Measurements from ENCODE around the gene ITGB6. TPM values are rescaled to one million over a fixed set of nuclear protein-coding genes. Genes with fewer than 3 reads are reported as not detected.

The ITGB6 gene
- total RNA-seq, 1 experiment from 2014 or later = not detected

DNA sequence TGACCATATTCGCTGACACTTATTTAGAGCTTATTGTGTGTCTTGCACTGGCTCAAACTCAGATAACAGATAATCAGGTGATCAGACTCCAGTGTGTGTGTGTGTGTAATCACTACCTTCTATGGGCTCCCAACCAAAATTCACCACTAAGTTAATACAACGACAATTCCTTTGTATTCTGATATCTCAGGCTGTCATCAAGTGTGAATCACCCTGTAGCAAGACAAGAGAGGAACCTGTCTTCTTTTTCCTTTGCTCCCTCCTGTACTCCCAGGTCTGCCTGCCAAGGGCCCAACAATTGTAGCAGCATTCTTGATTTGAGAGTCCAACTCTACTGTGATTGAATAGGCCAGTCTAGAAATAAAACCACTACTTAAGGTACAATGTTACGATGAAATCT, 25.8 kb downstream of the ITGB6 start:
- H3K4me3 Mint-ChIP-seq = no peak overlapping the region
- H3K9me3 Mint-ChIP-seq = no peaks in the 10 kb centered on the region
- TF ChIP-seq, protein P1, sequence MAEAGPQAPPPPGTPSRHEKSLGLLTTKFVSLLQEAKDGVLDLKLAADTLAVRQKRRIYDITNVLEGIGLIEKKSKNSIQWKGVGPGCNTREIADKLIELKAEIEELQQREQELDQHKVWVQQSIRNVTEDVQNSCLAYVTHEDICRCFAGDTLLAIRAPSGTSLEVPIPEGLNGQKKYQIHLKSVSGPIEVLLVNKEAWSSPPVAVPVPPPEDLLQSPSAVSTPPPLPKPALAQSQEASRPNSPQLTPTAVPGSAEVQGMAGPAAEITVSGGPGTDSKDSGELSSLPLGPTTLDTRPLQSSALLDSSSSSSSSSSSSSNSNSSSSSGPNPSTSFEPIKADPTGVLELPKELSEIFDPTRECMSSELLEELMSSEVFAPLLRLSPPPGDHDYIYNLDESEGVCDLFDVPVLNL (CRISPR knock-in tag; IDR thresholded peaks at IDR 0.05; ENCODE audit: borderline replicate concordance, low read depth) = no peak
- no peak for TF ChIP-seq MYBL2 (CRISPR knock-in tag; IDR thresholded peaks at IDR 0.05)
- H3K36me3 Mint-ChIP-seq = no peaks in the 10 kb centered on the region
- DNase-seq (ENCODE audit: low spot score) (no peak), ATAC-seq (no peak)
- H3K27me3 Mint-ChIP-seq (ENCODE audit: low read depth) = no peaks in the 10 kb centered on the region
- 0 out of 2 replicates have a peak, but pooled peaks cover 7% of the 10 kb centered on the region for H3K4me1 Mint-ChIP-seq
- POLR2A ChIA-PET = interaction anchor here (0.6 kb wide), 1 partner anchor 341 kb away, joined by 6 read pairs; no protein-coding TSS in a partner anchor
- CTCF ChIA-PET = interaction anchor here (0.7 to 1.6 kb wide), 3 partner anchors 36 to 64 kb away, joined by 4 to 5 read pairs (median 4); no protein-coding TSS in a partner anchor
- H3K27ac Mint-ChIP-seq = no peak overlapping the region

DNA sequence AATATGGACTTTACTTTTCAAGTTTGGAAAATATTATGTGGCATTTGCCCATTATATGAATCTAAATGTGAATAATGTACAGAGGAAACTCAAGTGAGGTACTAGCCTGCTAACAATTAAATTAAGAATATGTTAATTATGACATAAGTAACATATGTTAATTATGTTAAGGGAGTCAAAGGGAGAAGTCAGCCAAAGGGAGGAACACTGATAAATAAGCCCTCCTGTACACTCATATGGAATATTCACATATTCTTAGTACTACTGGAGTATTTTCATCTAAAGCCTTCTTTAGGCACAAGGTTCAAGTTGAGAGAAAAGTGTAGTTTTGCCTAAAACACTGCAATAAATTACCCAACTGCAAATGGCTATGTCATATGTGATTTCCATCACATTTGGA, 30.1 kb downstream of the ITGB6 start:
- Mint-ChIP-seq H3K36me3 (no peaks in the 10 kb centered on the region), H3K9me3 (no peaks in the 10 kb centered on the region), H3K27me3 (ENCODE audit: low read depth) (no peaks in the 10 kb centered on the region), H3K4me1 (peaks cover 9% of the 10 kb centered on the region; the same call in 1 of the 2 replicates), H3K27ac (no peak overlapping the region), H3K4me3 (no peak overlapping the region)
- ChIA-PET CTCF (no interaction called here), POLR2A (no interaction called here)
- TF ChIP-seq ZNF423 (CRISPR knock-in tag; IDR thresholded peaks at IDR 0.05) = no peak
- no peak for TF ChIP-seq ZNF219 (CRISPR knock-in tag; IDR thresholded peaks at IDR 0.05; ENCODE audit: borderline replicate concordance)
- TF ChIP-seq, protein P2, sequence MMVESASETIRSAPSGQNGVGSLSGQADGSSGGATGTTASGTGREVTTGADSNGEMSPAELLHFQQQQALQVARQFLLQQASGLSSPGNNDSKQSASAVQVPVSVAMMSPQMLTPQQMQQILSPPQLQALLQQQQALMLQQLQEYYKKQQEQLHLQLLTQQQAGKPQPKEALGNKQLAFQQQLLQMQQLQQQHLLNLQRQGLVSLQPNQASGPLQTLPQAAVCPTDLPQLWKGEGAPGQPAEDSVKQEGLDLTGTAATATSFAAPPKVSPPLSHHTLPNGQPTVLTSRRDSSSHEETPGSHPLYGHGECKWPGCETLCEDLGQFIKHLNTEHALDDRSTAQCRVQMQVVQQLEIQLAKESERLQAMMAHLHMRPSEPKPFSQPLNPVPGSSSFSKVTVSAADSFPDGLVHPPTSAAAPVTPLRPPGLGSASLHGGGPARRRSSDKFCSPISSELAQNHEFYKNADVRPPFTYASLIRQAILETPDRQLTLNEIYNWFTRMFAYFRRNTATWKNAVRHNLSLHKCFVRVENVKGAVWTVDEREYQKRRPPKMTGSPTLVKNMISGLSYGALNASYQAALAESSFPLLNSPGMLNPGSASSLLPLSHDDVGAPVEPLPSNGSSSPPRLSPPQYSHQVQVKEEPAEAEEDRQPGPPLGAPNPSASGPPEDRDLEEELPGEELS (CRISPR knock-in tag; IDR thresholded peaks at IDR 0.05) = no peak
- TF ChIP-seq ESRRA (CRISPR knock-in tag; IDR thresholded peaks at IDR 0.05; ENCODE audit: borderline replicate concordance) = no peak
- TF ChIP-seq TEAD4 (CRISPR knock-in tag; IDR thresholded peaks at IDR 0.05) = no peak
- TF ChIP-seq ZNF138 (CRISPR knock-in tag; conservative IDR thresholded peaks at IDR 0.05) = no peak
- TF ChIP-seq, protein P3, sequence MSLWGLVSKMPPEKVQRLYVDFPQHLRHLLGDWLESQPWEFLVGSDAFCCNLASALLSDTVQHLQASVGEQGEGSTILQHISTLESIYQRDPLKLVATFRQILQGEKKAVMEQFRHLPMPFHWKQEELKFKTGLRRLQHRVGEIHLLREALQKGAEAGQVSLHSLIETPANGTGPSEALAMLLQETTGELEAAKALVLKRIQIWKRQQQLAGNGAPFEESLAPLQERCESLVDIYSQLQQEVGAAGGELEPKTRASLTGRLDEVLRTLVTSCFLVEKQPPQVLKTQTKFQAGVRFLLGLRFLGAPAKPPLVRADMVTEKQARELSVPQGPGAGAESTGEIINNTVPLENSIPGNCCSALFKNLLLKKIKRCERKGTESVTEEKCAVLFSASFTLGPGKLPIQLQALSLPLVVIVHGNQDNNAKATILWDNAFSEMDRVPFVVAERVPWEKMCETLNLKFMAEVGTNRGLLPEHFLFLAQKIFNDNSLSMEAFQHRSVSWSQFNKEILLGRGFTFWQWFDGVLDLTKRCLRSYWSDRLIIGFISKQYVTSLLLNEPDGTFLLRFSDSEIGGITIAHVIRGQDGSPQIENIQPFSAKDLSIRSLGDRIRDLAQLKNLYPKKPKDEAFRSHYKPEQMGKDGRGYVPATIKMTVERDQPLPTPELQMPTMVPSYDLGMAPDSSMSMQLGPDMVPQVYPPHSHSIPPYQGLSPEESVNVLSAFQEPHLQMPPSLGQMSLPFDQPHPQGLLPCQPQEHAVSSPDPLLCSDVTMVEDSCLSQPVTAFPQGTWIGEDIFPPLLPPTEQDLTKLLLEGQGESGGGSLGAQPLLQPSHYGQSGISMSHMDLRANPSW (CRISPR knock-in tag; conservative IDR thresholded peaks at IDR 0.05; ENCODE audit: low read depth) = no peak
- DNase-seq (ENCODE audit: low spot score) (no peak), ATAC-seq (no peak)

DNA sequence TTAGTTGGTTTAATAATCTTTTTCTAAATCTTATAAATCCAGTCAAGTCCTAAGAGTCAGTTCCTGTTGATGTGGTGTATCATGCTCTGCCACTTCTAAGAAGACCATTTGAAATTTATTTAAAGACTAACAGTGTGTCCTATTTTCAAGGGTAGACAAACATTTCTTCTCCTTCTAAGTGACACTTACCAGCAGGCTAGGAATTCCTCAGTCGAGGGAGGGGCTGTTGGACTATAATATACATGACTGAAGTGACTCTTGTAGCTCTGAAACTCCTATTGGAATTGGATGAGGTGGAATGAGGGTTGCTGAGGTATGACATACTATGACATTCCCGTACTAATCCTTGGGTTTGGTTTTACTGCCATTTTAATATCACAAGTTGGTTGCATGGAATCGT, 30.6 kb downstream of the ITGB6 start:
- ATAC-seq = no peak
- CTCF ChIA-PET = no interaction called here

DNA sequence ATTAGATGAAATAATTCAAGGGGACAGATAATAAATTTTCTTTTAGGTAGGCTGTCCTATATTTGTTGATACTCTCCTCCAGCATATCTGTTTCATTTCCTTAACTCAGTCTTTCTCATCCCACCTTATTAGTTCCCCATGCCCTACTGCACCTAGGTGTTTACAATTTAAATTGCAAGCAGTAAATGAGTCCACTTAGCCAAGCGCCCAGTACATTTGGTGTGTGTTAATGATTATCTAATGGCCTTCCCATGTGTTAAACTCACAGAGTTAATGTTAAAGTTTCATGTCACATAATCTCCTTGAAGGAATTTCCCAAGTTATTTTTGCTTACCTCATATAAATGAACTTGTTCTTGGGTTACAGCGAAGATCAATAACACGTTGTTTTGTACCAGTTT, 31.2 kb downstream of the ITGB6 start:
- CTCF ChIA-PET = no interaction called here
- H3K27ac Mint-ChIP-seq = no peak overlapping the region
- no peaks in the 10 kb centered on the region for H3K27me3 Mint-ChIP-seq (ENCODE audit: low read depth)
- no peak for DNase-seq (ENCODE audit: low spot score)
- H3K4me1 Mint-ChIP-seq = peaks cover 9% of the 10 kb centered on the region; the same call in 1 of the 2 replicates
- no peaks in the 10 kb centered on the region for H3K36me3 Mint-ChIP-seq
- no peaks in the 10 kb centered on the region for H3K9me3 Mint-ChIP-seq
- ATAC-seq = no peak
- H3K4me3 Mint-ChIP-seq = no peak overlapping the region
- POLR2A ChIA-PET = no interaction called here
- TF ChIP-seq CBFB (CRISPR knock-in tag; IDR thresholded peaks at IDR 0.05; ENCODE audit: low read depth) (no peak), NR2C2 (CRISPR knock-in tag; IDR thresholded peaks at IDR 0.05) (no peak), MYBL2 (CRISPR knock-in tag; IDR thresholded peaks at IDR 0.05) (no peak), NFE2L1 (CRISPR knock-in tag; IDR thresholded peaks at IDR 0.05) (no peak), ZNF138 (CRISPR knock-in tag; conservative IDR thresholded peaks at IDR 0.05) (no peak), MXD4 (CRISPR knock-in tag; IDR thresholded peaks at IDR 0.05; ENCODE audit: borderline replicate concordance) (no peak), KAT7 (CRISPR knock-in tag; IDR thresholded peaks at IDR 0.05; ENCODE audit: borderline replicate concordance) (no peak), SP1 (CRISPR knock-in tag; conservative IDR thresholded peaks at IDR 0.05) (no peak), ESRRA (CRISPR knock-in tag; IDR thresholded peaks at IDR 0.05; ENCODE audit: borderline replicate concordance) (no peak), RORB (CRISPR knock-in tag; IDR thresholded peaks at IDR 0.05) (no peak), RELA (CRISPR knock-in tag; IDR thresholded peaks at IDR 0.05; ENCODE audit: borderline replicate concordance) (no peak), SMAD3 (CRISPR knock-in tag; IDR thresholded peaks at IDR 0.05; ENCODE audit: borderline replicate concordance) (no peak), JUN (CRISPR knock-in tag; IDR thresholded peaks at IDR 0.05) (no peak), GABPB1 (CRISPR knock-in tag; IDR thresholded peaks at IDR 0.05) (no peak)
- TF ChIP-seq, protein P4, sequence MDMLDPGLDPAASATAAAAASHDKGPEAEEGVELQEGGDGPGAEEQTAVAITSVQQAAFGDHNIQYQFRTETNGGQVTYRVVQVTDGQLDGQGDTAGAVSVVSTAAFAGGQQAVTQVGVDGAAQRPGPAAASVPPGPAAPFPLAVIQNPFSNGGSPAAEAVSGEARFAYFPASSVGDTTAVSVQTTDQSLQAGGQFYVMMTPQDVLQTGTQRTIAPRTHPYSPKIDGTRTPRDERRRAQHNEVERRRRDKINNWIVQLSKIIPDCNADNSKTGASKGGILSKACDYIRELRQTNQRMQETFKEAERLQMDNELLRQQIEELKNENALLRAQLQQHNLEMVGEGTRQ (CRISPR knock-in tag; IDR thresholded peaks at IDR 0.05) = no peak

More for the DNA sequence above, 30.6 kb downstream of the ITGB6 start:
- TF ChIP-seq ZNF423 (CRISPR knock-in tag; IDR thresholded peaks at IDR 0.05) (no peak), ZNF671 (CRISPR knock-in tag; IDR thresholded peaks at IDR 0.05) (no peak)
- Mint-ChIP-seq H3K36me3 (no peaks in the 10 kb centered on the region), H3K4me3 (no peak overlapping the region), H3K27me3 (ENCODE audit: low read depth) (no peaks in the 10 kb centered on the region), H3K4me1 (peaks cover 9% of the 10 kb centered on the region; the same call in 1 of the 2 replicates), H3K27ac (no peak overlapping the region), H3K9me3 (no peaks in the 10 kb centered on the region)
- no peak for DNase-seq (ENCODE audit: low spot score)
- POLR2A ChIA-PET = no interaction called here

All from WTC11 (cell line).